DMS114 treated with DMSO at 0.1 percent for 48 hours (cell line): ENCODE measurements around the gene RNF2.

Experiments
- DNase-seq: peaks from one replicate; lab custom pipeline; 2025; ENCODE audit not compliant: unreplicated experiment; lab: John Stamatoyannopoulos, UW

The RNF2 gene

GRCh38 chr1:185091480-185091879 is 46.1 kb downstream of the RNF2 start:
- no peak for DNase-seq

- no peak for DNase-seq
Measured at GRCh38 chr1:185094761-185095160, 49.4 kb downstream of the RNF2 start.

- DNase-seq, result no peak
Measured at GRCh38 chr1:185096531-185096930, 51.2 kb downstream of the RNF2 start.

GRCh38 chr1:185104083-185104482 is 58.7 kb downstream of the RNF2 start:
- no peak for DNase-seq

GRCh38 chr1:185105121-185105520 is 59.8 kb downstream of the RNF2 start:
- no peak for DNase-seq

GRCh38 chr1:185108321-185108720 is 63.0 kb downstream of the RNF2 start:
- DNase-seq, result no peak

- DNase-seq, result no peak
Measured at GRCh38 chr1:185110145-185110544, 64.8 kb downstream of the RNF2 start.

- no peak for DNase-seq
Measured at GRCh38 chr1:185111873-185112272, 66.5 kb downstream of the RNF2 start.

- DNase-seq, result no peak
Measured at GRCh38 chr1:185112356-185112755, 67.0 kb downstream of the RNF2 start.

- no peak for DNase-seq
Measured at GRCh38 chr1:185129708-185130107, 84.3 kb downstream of the RNF2 start.

GRCh38 chr1:185132534-185132933 is 87.2 kb downstream of the RNF2 start:
- DNase-seq, result no peak

- DNase-seq, result no peak
Measured at GRCh38 chr1:185137896-185138545, 92.7 kb downstream of the RNF2 start.

GRCh38 chr1:185139246-185139645 is 93.9 kb downstream of the RNF2 start:
- no peak for DNase-seq

- no peak for DNase-seq
Measured at GRCh38 chr1:185144233-185144632, 98.9 kb downstream of the RNF2 start.

GRCh38 chr1:185151215-185151614 is 105.9 kb downstream of the RNF2 start:
- DNase-seq, result no peak
